HEK293T (cell line): ENCODE results near the gene WDR13.
"Not testable (repeated sequence)": the region's sequence is repeated elsewhere in the genome, so short reads cannot be mapped to it uniquely, and the experiment has no call there.

Experiments used
- CTCF ChIA-PET: fragments of 350-600 bp; formaldehyde crosslinking; extraction: SDS; loops from one replicate; lab custom pipeline; 2021; ENCODE audit warnings: antibody characterized with exemption, inconsistent platforms; lab: Yijun Ruan, JAX
- POLR2A ChIA-PET: fragments of 350-600 bp; formaldehyde crosslinking; extraction: SDS; loops from one replicate; lab custom pipeline; 2020; ENCODE audit warnings: antibody characterized with exemption, inconsistent platforms; lab: Yijun Ruan, JAX
- DNase-seq: peaks from one replicate; pipeline ENCODE4 v3.0.0; 2012; ENCODE audit warnings: mixed read lengths; ENCODE audit errors: extremely low spot score
- ARNT ChIP-seq: fragments of 450-650 bp; IDR thresholded peaks from 2 replicates; pipeline ENCODE4 v1.6.1; 2017; ENCODE audit warnings: mild to moderate bottlenecking
- BHLHE40 ChIP-seq: fragments of 450-650 bp; IDR thresholded peaks from 2 replicates; pipeline ENCODE4 v1.6.1; 2016; ENCODE audit warnings: mild to moderate bottlenecking, moderate library complexity, borderline replicate concordance
- CTBP1 ChIP-seq: fragments of 450-650 bp; IDR thresholded peaks from 2 replicates; pipeline ENCODE4 v1.6.1; 2016; ENCODE audit warnings: borderline replicate concordance
- ELF4 ChIP-seq: fragments of 450-650 bp; IDR thresholded peaks from 2 replicates; pipeline ENCODE4 v1.6.1; 2017; ENCODE audit warnings: antibody characterized with exemption
- FOXA1 ChIP-seq: fragments of 450-650 bp; IDR thresholded peaks from 2 replicates; pipeline ENCODE4 v1.6.1; 2016; ENCODE audit warnings: mild to moderate bottlenecking
- FOXK2 ChIP-seq: fragments of 450-650 bp; IDR thresholded peaks from 2 replicates; pipeline ENCODE4 v1.6.1; 2016; ENCODE audit warnings: mild to moderate bottlenecking
- FOXM1 ChIP-seq: fragments of 450-650 bp; IDR thresholded peaks from 2 replicates; pipeline ENCODE4 v1.6.1; 2017; ENCODE audit warnings: mild to moderate bottlenecking, borderline replicate concordance
- HDGF ChIP-seq: fragments of 450-650 bp; IDR thresholded peaks from 2 replicates; pipeline ENCODE4 v1.6.1; 2017; ENCODE audit warnings: antibody characterized with exemption, borderline replicate concordance
- L3MBTL2 ChIP-seq: fragments of 450-650 bp; conservative IDR thresholded peaks from 2 replicates; pipeline ENCODE4 v1.6.1; 2016; ENCODE audit warnings: mild to moderate bottlenecking
- LEF1 ChIP-seq: fragments of 450-650 bp; IDR thresholded peaks from 2 replicates; pipeline ENCODE4 v1.6.1; 2017; ENCODE audit warnings: mild to moderate bottlenecking, borderline replicate concordance
- NFRKB ChIP-seq: fragments of 450-650 bp; IDR thresholded peaks from 2 replicates; pipeline ENCODE4 v1.6.1; 2016; ENCODE audit warnings: mild to moderate bottlenecking, moderate library complexity
- PKNOX1 ChIP-seq: fragments of 450-650 bp; IDR thresholded peaks from 2 replicates; pipeline ENCODE4 v1.6.1; 2016
- SP1 ChIP-seq: fragments of 450-650 bp; IDR thresholded peaks from 2 replicates; pipeline ENCODE4 v1.6.1; 2017
- SUZ12 ChIP-seq: fragments of 450-650 bp; IDR thresholded peaks from 2 replicates; pipeline ENCODE4 v1.6.1; 2016; ENCODE audit warnings: mild to moderate bottlenecking
- TARDBP ChIP-seq: fragments of 450-650 bp; IDR thresholded peaks from 2 replicates; pipeline ENCODE4 v1.6.1; 2016
- ZNF384 ChIP-seq: fragments of 450-650 bp; IDR thresholded peaks from 2 replicates; pipeline ENCODE4 v1.6.1; 2016

WDR13 gene

GRCh38 chrX:48597353-48598264, at the start of gene WDR13:
Gene WDR13 (plus strand): TSS chrX:48597492. CDS start chrX:48597997, 505 bp downstream.
- TF ChIP-seq ARNT, result no peak
- no peak for TF ChIP-seq FOXK2
- TF ChIP-seq L3MBTL2, result no peak
- TF ChIP-seq LEF1, result no peak
- no peak for TF ChIP-seq ZNF384
- no peak for TF ChIP-seq CTBP1
- peak; percentile 11; the same call in 1 of the 2 replicates for TF ChIP-seq PKNOX1
- TF ChIP-seq TARDBP, result no peak
- no peak for TF ChIP-seq FOXM1
- TF ChIP-seq SP1, result no peak
- TF ChIP-seq NFRKB, result peak; percentile 47; the same call in 1 of the 2 replicates
- TF ChIP-seq BHLHE40, result no peak
- no peak for TF ChIP-seq FOXA1
- ChIA-PET POLR2A (interaction anchor here (0.5 to 1.0 kb wide), 6 partner anchors 8 to 69 kb away, joined by 3 to 9 read pairs (median 4); partner anchors contain the start of gene RBM3), CTCF (no interaction called here)
- peak; percentile 92 for DNase-seq

- TF ChIP-seq ELF4, result no peak
- DNase-seq, result no peak
- ChIA-PET POLR2A (no interaction called here), CTCF (no interaction called here)
These were observed 48.4 kb upstream of the WDR13 start for GRCh38 chrX:48548871-48549270.

- POLR2A ChIA-PET, CTCF ChIA-PET, DNase-seq: not testable (repeated sequence)
These were observed 41.5 kb upstream of the WDR13 start for GRCh38 chrX:48555731-48556325.

- ChIA-PET POLR2A (no interaction called here), CTCF (no interaction called here)
- TF ChIP-seq ARNT, result no peak
- TF ChIP-seq FOXK2, result no peak
- TF ChIP-seq TARDBP, result no peak
- peak; percentile 1 for DNase-seq
These were observed 39.0 kb upstream of the WDR13 start for GRCh38 chrX:48558271-48558670.

- CTCF ChIA-PET, result no interaction called here
- POLR2A ChIA-PET, result no interaction called here
- TF ChIP-seq TARDBP (no peak), CTBP1 (no peak)
- DNase-seq, result no peak
These were observed 37.7 kb upstream of the WDR13 start for GRCh38 chrX:48559636-48560035.

GRCh38 chrX:48560056-48560455, 37.2 kb upstream of the WDR13 start:
- POLR2A ChIA-PET, result no interaction called here
- no peak for DNase-seq
- no peak for TF ChIP-seq PKNOX1
- no peak for TF ChIP-seq HDGF
- CTCF ChIA-PET, result no interaction called here

- ChIA-PET CTCF (no interaction called here), POLR2A (no interaction called here)
- DNase-seq, result no peak
- TF ChIP-seq ELF4 (no peak), FOXM1 (no peak), BHLHE40 (no peak), SUZ12 (no peak), LEF1 (no peak), NFRKB (no peak), TARDBP (no peak), HDGF (no peak), FOXA1 (no peak), FOXK2 (no peak), ARNT (no peak), ZNF384 (no peak), L3MBTL2 (no peak), SP1 (no peak), PKNOX1 (no peak), CTBP1 (no peak)
These were observed 36.6 kb upstream of the WDR13 start for GRCh38 chrX:48560681-48561080.
